HepG2 (cell line): ENCODE data around the gene UQCR10. TPM values are rescaled to one million over a fixed set of nuclear protein-coding genes. Genes with fewer than 3 reads are reported as not detected.

ENCODE experiments used
- ATF3 ChIP-seq: sonication (generic); formaldehyde crosslinking; IDR thresholded peaks from 2 replicates; pipeline ENCODE4 v1.4.0; 2020; ENCODE audit warnings: missing genetic modification reagents
- LRRFIP1 ChIP-seq: sonication (generic); formaldehyde crosslinking; conservative IDR thresholded peaks from 2 replicates; pipeline ENCODE4 v1.4.0; 2020; ENCODE audit warnings: missing genetic modification reagents
- MIXL1 ChIP-seq: IDR thresholded peaks from 2 replicates; pipeline ENCODE4 v1.6.1; 2016
- RARA ChIP-seq: IDR thresholded peaks from 2 replicates; pipeline ENCODE4 v1.6.1; 2016; ENCODE audit warnings: missing genetic modification reagents, missing compliant biosample characterization
- RERE ChIP-seq: IDR thresholded peaks from 2 replicates; pipeline ENCODE4 v1.6.1; 2016; ENCODE audit warnings: low read depth, missing genetic modification reagents, missing compliant biosample characterization
- RFX1 ChIP-seq: fragments of 450-650 bp; IDR thresholded peaks from 2 replicates; pipeline ENCODE4 v1.6.1; 2017
- SRSF9 ChIP-seq: fragments of 200-400 bp; formaldehyde crosslinking; IDR thresholded peaks from 2 replicates; pipeline ENCODE4 v1.6.1; 2018; ENCODE audit warnings: borderline replicate concordance, mild to moderate bottlenecking, low read depth, low read length; ENCODE audit not compliant: insufficient read depth, poor library complexity, severe bottlenecking
- SRY ChIP-seq: sonication (generic); formaldehyde crosslinking; IDR thresholded peaks from 2 replicates; pipeline ENCODE4 v1.8.0; 2022; ENCODE audit warnings: mild to moderate bottlenecking, missing genetic modification reagents
- ZBTB49 ChIP-seq: sonication (generic); formaldehyde crosslinking; IDR thresholded peaks from 2 replicates; pipeline ENCODE4 v1.4.0; 2020; ENCODE audit warnings: missing genetic modification reagents, borderline replicate concordance
- ZNF564 ChIP-seq: sonication (generic); formaldehyde crosslinking; IDR thresholded peaks from 2 replicates; pipeline ENCODE4 v1.8.1; 2023; ENCODE audit warnings: mild to moderate bottlenecking, missing genetic modification reagents
- ZNF589 ChIP-seq: sonication (generic); formaldehyde crosslinking; conservative IDR thresholded peaks from 2 replicates; pipeline ENCODE4 v1.8.0; 2022; ENCODE audit warnings: mild to moderate bottlenecking, moderate library complexity, missing genetic modification reagents
- ZNF670 ChIP-seq: sonication (generic); formaldehyde crosslinking; IDR thresholded peaks from 2 replicates; pipeline ENCODE4 v1.8.0; 2022; ENCODE audit warnings: mild to moderate bottlenecking, missing genetic modification reagents, borderline replicate concordance
- ZNF775 ChIP-seq: sonication (generic); formaldehyde crosslinking; IDR thresholded peaks from 2 replicates; pipeline ENCODE4 v1.4.0; 2020; ENCODE audit warnings: missing genetic modification reagents, mild to moderate bottlenecking, moderate library complexity, borderline replicate concordance
- polyA plus RNA-seq, 8 experiments: library from polyadenylated mRNA; depleted of rRNA in 3 of 8; stranded (reverse) in 7 of 8; unstranded in 1 of 8; fragments of >200 nt; fragmentation: Illumina TruSeq in 4 of 8; extraction: Trizol in 4 of 8; gene quantifications; 2 replicates each; pipeline versions ENCODE4 v1.2.1 to v1.2.3, GENCODE V29; 2011 to 2016; ENCODE audit warnings: low read depth in 4 of 8, missing spikeins in 1 of 8, mixed read lengths in 1 of 8; ENCODE audit not compliant: insufficient read depth in 1 of 8
- total RNA-seq, 5 experiments: library from RNA; depleted of rRNA; stranded (reverse); fragments of >200 nt; fragmentation: Illumina TruSeq; extraction: Trizol; gene quantifications; 2 replicates each; pipeline ENCODE4 v1.2.3, GENCODE V29; 2016; ENCODE audit warnings: low read depth in 1 of 5

Gene UQCR10
- total and polyA plus RNA-seq, 2 of the 13 experiments (the other 11 are each of a cell fraction or from before 2014, with no cell fraction given) = 225 to 232 TPM

GRCh38 chr22:29767171-29768051 lies at the start of gene UQCR10 (continued):
- TF ChIP-seq LRRFIP1 (CRISPR knock-in tag) (no peak), ZNF564 (CRISPR knock-in tag) (no peak), ATF3 (CRISPR knock-in tag) (no peak), SRY (peak; percentile 80), ZNF775 (CRISPR knock-in tag) (no peak), ZNF589 (no peak; the same call in 1 of the 2 replicates), SRSF9 (no peak), RFX1 (no peak), ZNF670 (CRISPR knock-in tag) (no peak), MIXL1 (CRISPR knock-in tag) (0 out of 2 replicates have a peak, but pooled peaks have one; percentile 11), RARA (no peak), RERE (CRISPR knock-in tag) (no peak), ZBTB49 (no peak)
